NCI-H1417 treated with DMSO at 0.1 percent for 48 hours (cell line): ENCODE results near the gene KPTN.

ENCODE experiments used
- DNase-seq: peaks from one replicate; lab custom pipeline; 2025; lab: John Stamatoyannopoulos, UW

Gene KPTN

DNA sequence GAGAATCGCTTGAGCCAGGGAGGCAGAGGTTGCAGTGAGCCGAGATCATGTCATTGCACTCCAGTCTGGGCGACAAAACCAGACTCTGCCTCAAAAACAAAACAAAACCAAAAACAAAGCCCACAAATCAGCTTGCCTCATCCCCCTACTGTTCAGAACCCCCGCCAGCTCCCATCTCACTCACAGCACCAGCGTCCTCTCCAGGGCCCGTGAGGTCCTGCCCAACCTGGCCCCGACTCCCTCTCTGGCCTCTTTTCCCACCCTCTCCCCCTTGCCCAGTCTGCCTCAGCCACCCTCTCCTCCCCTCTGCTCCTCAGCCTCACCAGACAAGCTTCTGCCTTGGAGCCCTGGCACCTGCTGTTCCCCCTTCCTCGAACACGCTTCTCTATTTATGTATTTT, 16.1 kb downstream of the KPTN start:
- DNase-seq, result no peak

DNA sequence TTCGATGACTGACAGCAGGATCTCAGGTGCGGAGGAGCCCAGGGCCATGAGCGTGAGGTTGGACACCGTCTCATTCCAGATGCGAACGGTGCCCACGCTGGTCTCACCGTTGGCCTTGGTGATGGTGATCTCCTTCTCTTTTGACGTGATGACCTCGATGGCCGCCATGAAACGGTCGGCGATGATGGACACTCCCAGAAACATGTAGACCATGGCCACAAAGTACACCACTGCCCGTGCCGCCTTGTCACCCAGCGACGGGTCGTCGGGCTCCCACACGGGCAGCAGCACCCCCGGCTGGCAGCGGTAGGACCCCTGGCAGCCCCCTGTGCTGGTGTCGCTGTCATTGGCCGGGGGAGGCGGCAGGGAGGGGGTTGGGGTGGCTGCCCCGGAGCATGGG, 18.1 kb downstream of the KPTN start:
- no peak for DNase-seq

DNA sequence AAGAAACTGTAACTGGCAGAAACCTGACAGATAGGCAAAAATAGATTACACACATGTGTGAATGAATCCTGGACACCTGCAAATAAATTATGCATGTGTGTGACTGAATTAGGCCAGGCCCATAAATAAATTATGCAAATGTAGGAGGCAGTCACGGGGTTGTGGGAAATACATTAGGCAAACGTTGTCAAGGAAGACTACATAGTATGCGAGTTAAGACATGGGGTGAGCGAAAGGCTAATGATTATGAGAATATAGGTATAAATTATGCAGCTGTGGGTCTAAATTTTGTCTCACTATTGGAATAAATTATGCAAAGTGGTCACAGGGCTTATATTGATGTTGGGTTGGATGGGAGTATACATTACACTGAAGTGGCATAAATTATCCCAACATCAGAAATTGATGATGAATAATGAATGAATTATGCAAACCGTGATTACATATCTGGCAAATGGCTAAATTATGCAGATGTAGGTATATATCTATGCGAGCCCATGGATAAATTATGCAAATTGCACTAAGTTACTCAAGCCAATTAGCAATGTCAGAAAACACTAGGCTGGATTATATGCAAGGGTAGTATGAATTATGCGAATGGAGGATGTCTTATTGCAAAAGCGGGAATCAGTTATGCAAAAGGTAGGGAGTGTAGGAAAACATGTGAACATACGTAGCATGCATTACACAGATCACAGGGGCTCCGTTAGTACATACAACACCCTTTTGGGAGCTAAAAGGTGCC, 19.2 kb downstream of the KPTN start:
- no peak for DNase-seq

DNA sequence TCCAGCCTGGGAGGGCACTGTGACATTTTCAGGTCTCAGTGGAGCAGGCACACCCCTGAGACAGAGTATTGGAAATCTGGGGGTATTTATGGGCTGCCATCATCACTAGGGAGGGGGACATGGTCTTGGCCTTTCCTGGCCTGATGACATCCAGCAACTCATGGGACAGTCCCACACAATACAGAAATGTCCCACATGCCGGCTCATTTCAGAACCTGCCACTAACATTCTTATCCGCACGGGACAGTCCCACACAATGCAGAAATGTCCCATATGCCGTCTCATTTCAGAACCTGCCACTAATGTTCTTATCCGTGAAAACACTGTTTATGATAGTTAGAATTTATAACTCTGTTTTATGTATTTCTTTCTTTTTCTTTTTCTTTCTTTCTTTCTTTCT, 22.1 kb downstream of the KPTN start:
- DNase-seq, result no peak

DNA sequence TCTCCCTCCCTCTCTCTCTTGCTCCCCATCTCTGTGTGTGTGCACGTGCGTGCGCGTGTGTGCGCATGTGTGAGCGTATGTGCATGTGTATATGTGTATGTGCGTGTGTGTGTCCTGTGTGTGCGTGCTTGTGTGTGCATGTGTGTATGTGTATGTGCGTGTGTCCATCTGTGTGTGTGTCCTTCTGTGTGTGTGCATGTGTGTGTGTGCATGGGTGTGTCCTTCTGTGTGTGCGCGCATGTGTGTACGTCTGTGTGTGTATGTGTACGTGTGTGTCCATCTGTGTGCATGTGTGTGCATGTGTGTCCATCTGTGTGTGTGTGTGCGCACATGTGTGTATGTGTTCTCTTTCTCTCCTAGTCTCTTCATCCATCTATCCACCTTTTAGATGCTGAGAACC, 24.5 kb downstream of the KPTN start:
- DNase-seq, result no peak

DNA sequence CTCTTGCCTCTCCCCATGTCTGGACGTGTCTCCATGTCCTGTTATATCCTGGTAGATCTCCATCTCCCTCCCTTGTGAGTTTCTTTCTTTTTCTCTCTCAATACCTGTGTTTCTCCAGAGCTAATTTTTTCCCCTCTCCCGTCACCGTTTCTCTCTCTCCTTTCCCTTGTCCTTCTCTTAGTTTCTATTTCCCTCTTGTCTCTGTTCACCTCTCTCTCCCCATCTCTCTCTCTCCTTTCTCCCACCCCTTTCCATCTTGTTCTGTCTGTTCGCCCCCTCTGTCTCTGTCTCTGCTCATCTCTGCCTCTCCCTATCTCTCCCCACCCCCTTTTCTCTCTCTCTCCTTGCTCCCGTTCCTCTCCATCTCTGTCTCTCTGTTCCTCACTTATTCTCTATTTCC, 25.3 kb downstream of the KPTN start:
- DNase-seq, result no peak

DNA sequence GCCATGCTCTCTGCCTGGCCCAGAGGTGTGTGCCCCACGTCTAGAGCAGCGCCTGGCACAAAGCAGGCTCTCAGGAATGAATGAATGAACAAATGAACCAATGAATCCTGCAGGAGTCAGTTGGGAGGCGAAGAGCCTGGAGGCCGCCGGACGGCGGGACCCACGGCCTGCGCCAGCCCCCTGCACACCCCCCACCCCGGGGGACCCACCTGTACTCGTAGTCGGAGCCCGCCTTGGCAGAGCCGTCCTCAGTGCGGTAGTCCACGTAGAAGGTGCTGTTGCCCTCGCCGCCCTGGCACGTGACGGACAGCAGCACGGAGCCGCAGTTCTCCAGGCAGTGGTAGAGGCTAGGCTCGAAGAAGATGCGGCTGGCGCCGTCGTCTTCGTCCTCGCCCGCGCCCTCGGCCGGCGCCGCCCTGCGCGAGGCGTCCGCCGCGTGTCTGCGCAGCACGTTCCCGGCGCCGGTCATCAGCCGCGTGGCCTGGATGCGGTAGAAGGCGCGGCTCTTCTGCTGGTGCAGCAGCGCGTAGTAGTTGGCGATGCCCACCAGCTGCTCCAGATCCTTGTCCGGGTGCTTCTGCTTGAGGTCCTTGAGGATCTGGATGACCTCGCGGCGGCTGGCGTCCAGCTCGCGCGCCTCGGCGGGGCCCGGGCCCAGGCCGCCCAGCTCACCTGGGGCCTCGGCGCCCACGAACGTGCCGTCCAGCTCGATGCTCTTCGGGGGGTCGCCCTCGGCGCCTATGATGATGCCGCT, 27.1 kb downstream of the KPTN start:
- no peak for DNase-seq

DNA sequence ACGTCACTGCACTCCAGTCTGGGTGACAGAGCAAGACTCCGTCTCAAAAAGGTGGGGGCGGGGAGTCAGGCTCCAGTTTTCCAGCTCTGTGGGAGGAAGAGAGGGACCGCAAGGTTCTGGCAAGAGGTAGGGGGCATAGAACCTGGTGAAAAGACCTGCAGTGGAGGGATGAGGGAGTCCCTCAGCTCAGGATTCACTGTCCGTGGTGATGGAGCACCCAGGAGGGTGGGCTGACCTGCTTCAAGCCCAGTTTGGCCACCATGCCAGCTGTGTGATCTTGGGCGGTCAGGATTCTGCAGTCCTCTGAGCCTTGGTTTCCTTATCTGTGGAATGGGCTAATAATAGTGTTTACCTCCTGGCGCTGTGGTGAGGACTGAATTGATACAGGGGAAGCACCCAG, 33.5 kb downstream of the KPTN start:
- no peak for DNase-seq

DNA sequence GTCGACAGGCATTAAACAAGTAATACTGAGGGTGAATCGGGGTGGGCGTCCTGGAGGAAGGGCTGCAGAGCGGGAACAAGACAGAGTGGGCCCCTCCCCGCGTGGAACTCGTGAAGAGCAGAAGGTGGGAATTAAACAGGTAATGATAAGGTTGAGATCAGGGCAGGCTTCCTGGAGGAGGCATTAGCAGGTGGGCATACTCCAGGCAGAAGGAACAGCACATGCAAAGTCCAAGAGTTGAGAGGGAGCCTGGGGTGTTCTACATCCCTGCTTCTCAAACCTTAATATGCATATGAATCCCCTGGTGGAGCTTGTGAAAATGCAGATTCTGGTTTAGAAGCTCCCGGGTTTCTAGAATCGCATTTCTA, 35.7 kb downstream of the KPTN start:
- no peak for DNase-seq

DNA sequence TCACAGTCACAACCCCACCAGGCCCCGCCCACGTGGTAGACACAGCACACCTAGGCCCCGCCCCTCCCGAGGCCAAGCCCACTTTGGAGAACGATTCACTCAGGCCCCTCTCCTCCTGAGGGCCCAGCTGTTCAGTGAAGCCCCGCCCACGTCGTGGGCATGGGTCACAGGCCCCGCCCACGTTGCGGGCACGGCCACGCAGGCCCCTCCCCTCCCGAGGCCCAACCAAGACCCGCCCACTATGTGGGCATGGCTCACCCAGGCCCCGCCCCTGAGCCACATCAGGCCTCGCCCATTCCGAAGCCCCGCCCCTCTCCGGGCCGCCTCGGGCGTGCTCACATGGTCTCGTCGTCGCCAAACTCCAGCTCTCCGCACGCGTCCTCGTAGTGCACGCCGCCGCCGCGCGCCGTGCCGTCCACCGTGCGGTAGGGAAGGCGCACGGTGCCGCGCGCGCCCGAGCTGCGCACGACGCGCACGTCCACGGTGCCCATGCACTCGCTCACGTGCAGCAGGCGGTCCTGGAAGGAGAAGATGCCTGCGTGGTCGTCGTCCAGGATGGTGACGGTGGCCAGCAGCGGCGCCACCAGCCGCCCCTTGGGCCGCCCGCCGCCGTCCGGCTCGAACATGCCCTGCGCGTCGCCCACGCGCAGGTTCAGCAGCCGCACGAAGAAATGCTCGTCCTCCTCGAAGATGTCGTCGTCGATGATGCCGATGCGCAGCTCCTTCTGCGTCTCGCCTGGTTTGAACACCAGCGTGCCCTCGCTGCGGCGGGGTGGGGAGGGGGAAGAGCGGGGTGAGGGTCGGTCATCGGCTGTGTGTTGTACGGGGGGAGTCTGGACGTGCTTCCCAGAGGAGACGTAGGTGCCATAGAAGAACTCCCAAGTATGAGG, 36.3 kb downstream of the KPTN start:
- DNase-seq, result peak; percentile 91

DNA sequence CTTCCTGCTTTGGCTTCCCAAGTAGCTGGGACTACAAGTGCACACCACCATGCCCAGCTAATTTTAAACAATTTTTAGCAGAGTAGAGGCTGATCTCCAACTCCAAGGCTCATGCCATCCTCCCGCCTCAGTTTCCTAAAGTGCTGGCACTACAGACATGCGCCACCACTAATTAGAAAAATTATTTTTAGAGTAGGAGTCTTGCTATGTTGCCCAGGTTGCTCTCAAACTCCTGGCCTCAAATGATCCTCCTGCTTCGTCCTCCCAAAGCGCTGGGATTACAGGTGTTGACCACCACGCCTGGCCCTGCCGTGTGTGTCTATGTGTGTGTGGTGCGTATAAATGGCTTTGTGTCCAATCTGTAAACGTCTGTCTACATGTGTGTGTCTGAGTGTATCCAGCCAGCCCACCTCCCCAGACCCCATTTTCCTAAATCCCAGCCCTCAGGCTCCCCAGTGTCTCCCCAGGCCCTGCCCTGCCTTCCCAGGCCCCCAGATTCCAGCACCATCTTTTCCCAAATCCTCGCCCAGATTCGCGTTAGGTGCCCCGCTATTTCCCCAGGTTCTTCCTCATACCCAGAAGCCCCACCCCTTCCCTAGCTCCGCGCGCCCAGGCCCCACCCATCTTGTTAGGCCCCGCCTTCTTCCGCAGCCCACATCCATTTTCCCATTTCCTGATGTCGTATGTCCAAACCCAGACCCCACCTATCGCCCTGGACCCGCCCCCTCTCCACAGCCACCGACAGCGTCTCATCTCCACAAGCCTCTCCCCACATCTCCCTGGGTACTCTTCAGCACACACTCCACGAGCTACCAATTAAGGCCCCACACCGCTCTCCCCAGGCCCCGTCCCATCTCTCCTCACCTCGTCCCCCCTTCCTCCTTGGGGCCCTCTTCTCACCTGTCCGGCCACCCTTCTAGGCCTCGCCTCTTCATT, 37.2 kb downstream of the KPTN start:
- peak; percentile 91 for DNase-seq

DNA sequence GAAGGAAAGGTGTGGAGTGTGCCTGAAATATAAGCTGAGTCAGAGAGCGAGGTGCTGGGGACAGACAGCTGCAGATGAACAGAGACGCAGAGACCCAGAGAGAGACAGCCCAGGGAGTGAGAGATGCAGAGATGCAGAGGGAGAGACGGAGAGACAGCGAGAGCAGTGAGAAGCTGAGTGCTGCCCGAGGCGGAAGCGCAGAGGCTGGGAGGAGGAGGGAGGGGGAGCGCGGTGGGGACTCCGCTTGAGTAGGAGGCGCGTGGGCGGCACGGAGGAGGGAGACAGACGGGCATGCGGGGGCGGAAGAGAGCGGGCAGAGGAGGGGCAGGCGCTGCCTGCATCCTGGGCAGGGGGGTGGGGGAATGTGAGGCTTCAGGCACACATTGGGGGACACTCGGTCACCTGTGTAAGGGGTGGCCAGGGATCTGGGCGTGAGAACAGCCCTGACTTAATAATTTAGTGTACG, 38.0 kb downstream of the KPTN start:
- DNase-seq, result no peak

DNA sequence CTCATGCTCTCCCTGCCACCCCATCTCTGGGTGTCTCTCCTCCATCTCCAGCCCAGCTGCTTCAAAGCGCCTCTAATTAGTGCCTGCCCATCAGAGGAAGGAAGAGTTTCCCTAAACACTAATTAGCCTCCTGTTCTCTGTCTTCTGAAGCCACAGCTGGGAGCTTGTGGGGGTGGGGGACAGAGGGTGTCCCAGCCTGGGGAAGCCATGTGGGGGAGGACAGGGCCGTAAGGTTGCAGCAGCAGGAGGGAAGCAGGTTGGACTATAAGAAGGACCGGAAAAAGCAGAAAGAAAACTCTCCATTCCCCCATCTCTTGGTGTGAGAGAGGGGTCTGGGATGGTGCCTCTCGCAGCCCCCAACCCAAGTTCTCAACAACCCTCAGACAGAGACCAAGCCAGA, 38.5 kb downstream of the KPTN start:
- no peak for DNase-seq

DNA sequence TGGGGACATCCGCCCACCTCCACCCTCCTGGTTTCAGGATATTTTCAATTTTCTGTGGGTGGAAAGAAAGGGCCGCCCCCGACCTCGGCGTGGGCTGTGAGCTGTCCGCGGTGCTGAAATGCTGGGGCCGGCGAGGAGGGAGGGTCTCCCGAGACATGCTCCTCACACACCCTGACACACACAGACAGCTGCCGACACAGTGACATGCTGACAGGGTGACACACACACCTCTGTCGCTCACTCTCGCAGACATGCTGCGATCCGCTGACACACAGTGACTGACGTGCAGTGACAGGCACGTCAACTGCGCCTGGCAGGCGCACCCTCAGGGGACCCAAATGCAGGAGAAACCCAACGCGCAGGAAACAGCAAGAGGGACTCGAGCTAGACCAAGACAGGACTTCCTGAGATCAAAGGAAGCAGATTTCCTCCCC, 39.6 kb downstream of the KPTN start:
- DNase-seq, result no peak

DNA sequence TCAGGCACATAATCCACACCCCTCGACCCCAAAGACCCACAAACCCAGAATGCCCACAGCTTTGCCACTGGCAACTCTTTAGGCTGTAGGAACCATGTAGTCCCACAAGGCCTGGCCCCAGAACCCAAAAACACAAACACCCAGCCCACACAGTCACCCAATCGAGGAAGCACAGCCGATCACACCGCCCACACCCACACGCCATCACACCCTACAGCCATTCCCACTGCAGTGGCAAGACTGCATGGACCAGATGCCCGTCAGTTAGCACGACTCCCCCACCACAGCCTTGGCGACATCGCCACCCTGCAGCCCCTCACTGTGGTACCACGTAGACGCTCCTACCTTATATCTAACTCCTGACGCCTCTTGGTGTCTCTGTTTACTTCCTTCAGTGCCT, 40.7 kb downstream of the KPTN start:
- DNase-seq, result no peak

DNA sequence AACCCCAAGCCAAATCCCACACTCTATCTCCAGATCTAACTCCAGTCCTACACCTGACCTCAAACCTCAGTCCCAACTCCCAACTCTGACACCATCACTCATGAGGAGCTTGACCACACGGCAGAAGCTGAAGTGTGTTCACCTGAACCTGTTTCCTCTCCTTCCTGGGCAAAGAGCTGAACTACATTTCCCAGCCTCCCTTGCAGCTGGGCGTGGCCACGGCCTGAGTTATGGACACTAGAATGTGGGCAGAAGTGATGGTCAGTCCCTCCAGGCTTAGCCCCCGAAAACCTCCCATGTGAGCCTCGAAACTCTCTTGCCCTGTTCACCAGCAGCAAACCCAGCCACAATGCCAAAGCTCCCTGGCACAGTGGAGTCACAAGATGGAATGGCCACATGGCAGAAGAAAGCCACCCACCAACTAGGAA, 45.2 kb downstream of the KPTN start:
- DNase-seq, result no peak

DNA sequence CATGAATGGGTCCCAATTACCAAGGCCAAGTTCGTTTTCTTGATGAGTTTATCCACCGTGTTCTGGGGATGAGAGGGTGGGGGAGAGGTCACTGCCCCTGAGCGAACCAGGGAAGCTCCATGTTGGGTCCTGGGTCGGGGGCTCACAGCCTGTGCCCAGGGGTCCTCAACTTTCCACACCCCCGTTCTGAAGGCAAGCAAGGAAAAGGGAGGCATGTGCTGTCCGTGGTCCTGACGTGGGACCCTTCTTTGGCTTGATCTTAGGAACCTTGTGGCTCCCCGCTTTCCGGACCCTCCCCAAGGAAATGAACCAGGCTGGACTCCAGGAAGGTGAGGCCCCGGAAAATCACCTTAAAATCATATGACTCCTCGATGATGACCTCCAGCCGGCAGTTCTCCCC, 46.5 kb downstream of the KPTN start:
- no peak for DNase-seq

DNA sequence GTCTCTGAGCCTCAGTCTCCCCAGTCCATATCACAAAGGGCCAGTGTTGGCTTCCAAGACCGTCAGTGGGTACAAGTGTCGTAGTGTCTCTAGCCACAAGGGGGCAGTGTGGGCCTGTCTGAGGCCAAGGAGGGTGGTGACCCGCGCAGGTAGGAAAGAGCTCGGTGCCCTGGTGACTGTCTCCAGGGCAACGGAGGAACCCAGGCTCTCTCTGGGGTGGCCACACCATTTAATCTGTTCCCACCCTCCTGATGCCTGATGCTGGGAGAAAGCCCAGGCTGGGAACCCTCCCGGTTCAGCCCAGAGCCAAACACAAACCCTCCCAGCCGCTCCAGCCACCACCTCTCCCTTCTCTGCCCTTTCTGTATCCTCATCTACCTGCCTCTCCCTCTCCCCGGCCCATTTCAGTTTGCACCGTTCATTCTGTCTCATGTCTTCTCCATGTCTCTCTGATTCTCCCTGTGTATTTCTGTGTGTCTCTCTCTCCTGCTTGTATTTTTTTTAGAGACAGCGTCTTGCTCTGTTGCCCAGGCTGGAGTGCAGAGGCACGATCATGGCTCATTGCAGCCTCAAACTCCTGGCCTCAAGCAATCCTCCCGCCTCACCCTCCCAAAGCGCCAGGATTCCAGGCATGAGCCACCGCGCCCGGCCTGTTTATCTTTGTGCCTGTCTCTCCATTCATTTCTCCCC, 47.2 kb downstream of the KPTN start:
- peak; percentile 58 for DNase-seq

DNA sequence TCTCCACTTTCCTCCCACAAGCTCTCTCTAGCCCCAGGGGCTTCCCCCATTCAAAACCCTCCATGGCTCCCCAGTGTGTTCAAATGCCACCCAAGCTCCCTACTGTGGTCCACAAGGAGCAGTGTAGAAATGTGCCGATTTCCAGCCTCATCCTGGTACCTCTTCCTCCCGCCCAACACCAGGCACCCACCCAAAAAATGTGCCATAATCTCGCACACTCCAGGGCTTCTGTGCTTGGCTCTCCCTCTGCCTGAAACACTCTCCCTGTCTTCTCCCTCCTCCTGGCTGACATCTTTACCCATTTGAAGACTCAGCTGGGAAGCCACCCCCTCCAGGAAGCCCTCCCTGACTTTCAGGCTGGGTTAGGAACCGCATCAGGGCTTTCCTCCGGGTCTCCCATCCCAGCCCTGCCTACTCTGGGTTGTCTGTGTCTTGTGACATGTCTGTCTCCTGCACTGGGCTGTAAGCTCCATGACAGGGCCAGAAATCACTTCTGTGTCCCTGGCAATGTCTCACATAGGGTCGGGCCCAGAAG, 48.1 kb downstream of the KPTN start:
- no peak for DNase-seq

DNA sequence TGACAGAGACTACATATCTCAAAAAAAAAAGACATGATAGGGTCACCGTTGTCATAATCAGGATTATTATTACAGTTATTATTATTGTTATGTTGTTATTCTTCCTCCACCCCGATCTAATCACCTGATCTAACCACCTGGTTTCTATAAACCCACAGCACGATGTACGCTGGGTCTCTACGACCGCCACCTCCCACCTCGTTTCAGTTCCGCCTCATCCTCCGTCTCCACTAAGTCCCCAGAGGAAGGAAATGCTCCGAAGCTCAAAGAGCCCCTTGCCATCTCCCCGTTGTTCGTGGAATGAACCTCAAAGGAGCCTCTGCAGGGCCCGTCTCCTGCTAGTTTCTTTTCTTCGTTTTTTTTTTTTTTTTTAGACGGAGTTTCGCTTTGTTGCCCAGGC, 48.8 kb downstream of the KPTN start:
- no peak for DNase-seq

DNA sequence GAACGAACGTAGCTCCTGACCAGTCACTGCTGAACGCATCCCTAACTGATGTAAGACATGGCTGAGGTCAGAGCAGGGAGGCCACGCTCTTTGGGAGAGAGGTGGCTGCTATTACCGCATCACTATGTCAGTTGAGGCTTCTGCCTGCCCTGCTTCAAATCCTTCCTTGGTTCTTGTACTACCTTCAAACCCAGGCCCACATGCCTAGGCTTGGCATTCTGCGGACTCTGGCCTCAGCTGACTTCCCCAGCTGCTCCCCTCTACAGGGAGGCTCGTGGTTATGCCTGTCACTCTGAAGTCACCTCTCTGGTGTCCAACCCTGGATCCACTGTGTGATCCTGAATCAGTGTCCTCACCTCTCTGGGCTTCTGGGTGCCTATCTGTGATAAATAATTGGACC, 49.9 kb downstream of the KPTN start:
- no peak for DNase-seq
